ENCODE measurements around the gene ATG7. TPM values are rescaled to one million over a fixed set of nuclear protein-coding genes. Genes with fewer than 3 reads are reported as not detected.

The ATG7 gene
- total RNA-seq, 1 donor from 2014 or later: 40.3 TPM

DNA sequence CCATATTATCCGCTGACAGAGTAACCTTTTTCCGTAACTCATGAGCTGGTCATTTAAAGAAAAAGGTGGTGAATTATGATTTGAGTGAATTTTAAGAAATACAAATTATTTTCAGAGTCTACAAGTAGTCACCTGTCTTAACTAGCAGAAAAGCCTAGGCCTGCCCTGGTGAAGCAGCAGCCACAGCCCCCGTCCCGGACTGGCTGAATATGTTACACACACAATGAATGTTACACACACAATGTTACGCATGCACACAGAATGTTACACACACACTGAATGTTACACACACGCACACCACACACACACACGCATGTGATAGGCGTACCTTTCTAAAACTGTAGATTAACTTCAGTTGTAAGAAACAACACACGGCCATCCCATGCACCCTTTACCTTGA, 293.7 kb downstream of the ATG7 start:
- no peak for DNase-seq (ENCODE audit: low spot score in 2 of 2, unreplicated experiment in 2 of 2)
- Mint-ChIP-seq H3K27me3 (ENCODE audit: low read depth) (no peaks in the 10 kb centered on the region), H3K9me3 (no peaks in the 10 kb centered on the region), H3K27ac (no peak overlapping the region), H3K36me3 (peaks cover 10% of the 10 kb centered on the region), H3K4me1 (peaks cover 19% of the 10 kb centered on the region), H3K4me3 (no peak overlapping the region)
- TF ChIP-seq, protein P1, sequence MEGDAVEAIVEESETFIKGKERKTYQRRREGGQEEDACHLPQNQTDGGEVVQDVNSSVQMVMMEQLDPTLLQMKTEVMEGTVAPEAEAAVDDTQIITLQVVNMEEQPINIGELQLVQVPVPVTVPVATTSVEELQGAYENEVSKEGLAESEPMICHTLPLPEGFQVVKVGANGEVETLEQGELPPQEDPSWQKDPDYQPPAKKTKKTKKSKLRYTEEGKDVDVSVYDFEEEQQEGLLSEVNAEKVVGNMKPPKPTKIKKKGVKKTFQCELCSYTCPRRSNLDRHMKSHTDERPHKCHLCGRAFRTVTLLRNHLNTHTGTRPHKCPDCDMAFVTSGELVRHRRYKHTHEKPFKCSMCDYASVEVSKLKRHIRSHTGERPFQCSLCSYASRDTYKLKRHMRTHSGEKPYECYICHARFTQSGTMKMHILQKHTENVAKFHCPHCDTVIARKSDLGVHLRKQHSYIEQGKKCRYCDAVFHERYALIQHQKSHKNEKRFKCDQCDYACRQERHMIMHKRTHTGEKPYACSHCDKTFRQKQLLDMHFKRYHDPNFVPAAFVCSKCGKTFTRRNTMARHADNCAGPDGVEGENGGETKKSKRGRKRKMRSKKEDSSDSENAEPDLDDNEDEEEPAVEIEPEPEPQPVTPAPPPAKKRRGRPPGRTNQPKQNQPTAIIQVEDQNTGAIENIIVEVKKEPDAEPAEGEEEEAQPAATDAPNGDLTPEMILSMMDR (IDR thresholded peaks at IDR 0.05; ENCODE audit: unreplicated experiment): no peak

DNA sequence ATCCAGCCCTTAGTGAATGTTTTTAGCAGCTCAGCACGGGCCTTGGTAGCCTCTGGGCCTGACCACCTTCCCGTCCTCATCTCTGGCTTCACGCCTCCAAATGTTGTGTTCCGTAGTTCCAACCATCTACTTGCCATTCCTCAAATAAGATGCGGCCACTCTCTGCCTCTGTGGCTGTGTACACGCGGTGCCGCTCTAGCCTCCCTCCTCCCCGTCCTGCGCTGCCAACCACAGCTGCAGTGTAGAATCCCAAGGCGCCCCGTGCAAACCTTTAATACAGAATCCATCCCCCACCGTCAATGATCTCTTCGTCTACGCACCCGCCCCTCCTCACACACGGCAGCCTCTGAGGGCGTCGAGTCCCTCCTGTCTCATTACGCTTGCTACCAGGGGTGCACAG, 294.3 kb downstream of the ATG7 start:
- Mint-ChIP-seq H3K4me1 (peaks cover 14% of the 10 kb centered on the region), H3K36me3 (peaks cover 10% of the 10 kb centered on the region), H3K27me3 (ENCODE audit: low read depth) (no peaks in the 10 kb centered on the region), H3K27ac (no peak overlapping the region), H3K4me3 (no peak overlapping the region), H3K9me3 (no peaks in the 10 kb centered on the region)
- TF ChIP-seq, protein P1 (IDR thresholded peaks at IDR 0.05; ENCODE audit: unreplicated experiment): no peak
- DNase-seq (ENCODE audit: low spot score in 2 of 2, unreplicated experiment in 2 of 2): no peak

- Mint-ChIP-seq H3K4me1 (peaks cover 13% of the 10 kb centered on the region), H3K27me3 (ENCODE audit: low read depth) (no peaks in the 10 kb centered on the region), H3K27ac (no peak overlapping the region), H3K9me3 (no peaks in the 10 kb centered on the region), H3K4me3 (no peak overlapping the region), H3K36me3 (peaks cover 10% of the 10 kb centered on the region)
- DNase-seq (ENCODE audit: low spot score in 2 of 2, unreplicated experiment in 2 of 2): no peak
- TF ChIP-seq, protein P1 (IDR thresholded peaks at IDR 0.05; ENCODE audit: unreplicated experiment): peak; percentile 29
These were observed 294.7 kb downstream of the ATG7 start for GRCh38 chr3:11566916-11567315.

- TF ChIP-seq, protein P1 (IDR thresholded peaks at IDR 0.05; ENCODE audit: unreplicated experiment): no peak
- peaks cover 8% of the 10 kb centered on the region for H3K4me1 Mint-ChIP-seq
- H3K36me3 Mint-ChIP-seq: peaks cover 12% of the 10 kb centered on the region
- no peaks in the 10 kb centered on the region for H3K9me3 Mint-ChIP-seq
- no peaks in the 10 kb centered on the region for H3K27me3 Mint-ChIP-seq (ENCODE audit: low read depth)
- H3K4me3 Mint-ChIP-seq: no peak overlapping the region
- no peak for DNase-seq (ENCODE audit: low spot score in 2 of 2, unreplicated experiment in 2 of 2)
- peak overlapping the region; percentile 10 for H3K27ac Mint-ChIP-seq
These were observed 295.6 kb downstream of the ATG7 start for GRCh38 chr3:11567516-11568467.

- no peak for DNase-seq (ENCODE audit: low spot score in 2 of 2, unreplicated experiment in 2 of 2)
These were observed 296.4 kb downstream of the ATG7 start for GRCh38 chr3:11568503-11569155.

More at GRCh38 chr3:11568503-11569155, 296.4 kb downstream of the ATG7 start:
- TF ChIP-seq, protein P1 (IDR thresholded peaks at IDR 0.05; ENCODE audit: unreplicated experiment): no peak
- H3K9me3 Mint-ChIP-seq: no peaks in the 10 kb centered on the region
- peak overlapping the region; percentile 85 for H3K27ac Mint-ChIP-seq
- H3K4me1 Mint-ChIP-seq: peaks cover 6% of the 10 kb centered on the region
- H3K27me3 Mint-ChIP-seq (ENCODE audit: low read depth): no peaks in the 10 kb centered on the region
- H3K4me3 Mint-ChIP-seq: no peak overlapping the region
- H3K36me3 Mint-ChIP-seq: peaks cover 12% of the 10 kb centered on the region
